ENCODE data around the gene PPP3R1.

- TF ChIP-seq POLR2A (IDR thresholded peaks at IDR 0.05) = no peak
- TF ChIP-seq, protein P1, sequence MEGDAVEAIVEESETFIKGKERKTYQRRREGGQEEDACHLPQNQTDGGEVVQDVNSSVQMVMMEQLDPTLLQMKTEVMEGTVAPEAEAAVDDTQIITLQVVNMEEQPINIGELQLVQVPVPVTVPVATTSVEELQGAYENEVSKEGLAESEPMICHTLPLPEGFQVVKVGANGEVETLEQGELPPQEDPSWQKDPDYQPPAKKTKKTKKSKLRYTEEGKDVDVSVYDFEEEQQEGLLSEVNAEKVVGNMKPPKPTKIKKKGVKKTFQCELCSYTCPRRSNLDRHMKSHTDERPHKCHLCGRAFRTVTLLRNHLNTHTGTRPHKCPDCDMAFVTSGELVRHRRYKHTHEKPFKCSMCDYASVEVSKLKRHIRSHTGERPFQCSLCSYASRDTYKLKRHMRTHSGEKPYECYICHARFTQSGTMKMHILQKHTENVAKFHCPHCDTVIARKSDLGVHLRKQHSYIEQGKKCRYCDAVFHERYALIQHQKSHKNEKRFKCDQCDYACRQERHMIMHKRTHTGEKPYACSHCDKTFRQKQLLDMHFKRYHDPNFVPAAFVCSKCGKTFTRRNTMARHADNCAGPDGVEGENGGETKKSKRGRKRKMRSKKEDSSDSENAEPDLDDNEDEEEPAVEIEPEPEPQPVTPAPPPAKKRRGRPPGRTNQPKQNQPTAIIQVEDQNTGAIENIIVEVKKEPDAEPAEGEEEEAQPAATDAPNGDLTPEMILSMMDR (IDR thresholded peaks at IDR 0.05 in 4 of 5, conservative IDR thresholded peaks at IDR 0.05 in 1 of 5) = no peak
Measured at GRCh38 chr2:68176657-68177056, 75.7 kb downstream of the PPP3R1 start.
